GM10266 (cell line): ENCODE measurements around the gene MT1F.
A peak's percentile ranks its signal among the peaks of the same experiment; 100 is the strongest.

Experiments used
- DNase-seq: peaks from one replicate; pipeline ENCODE4 v3.0.0; 2012; ENCODE audit errors: extremely low spot score
- CTCF ChIP-seq: IDR thresholded peaks from 2 replicates; pipeline ENCODE4 v1.5.1; 2012; ENCODE audit warnings: mild to moderate bottlenecking, low read depth; ENCODE audit not compliant: control insufficient read depth, insufficient read depth; ENCODE audit errors: missing control alignments

The MT1F gene

GRCh38 chr16:56628486-56629350 lies 29.0 kb upstream of the MT1F start:
- TF ChIP-seq CTCF: no peak
- DNase-seq: no peak

GRCh38 chr16:56629531-56629930 lies 28.2 kb upstream of the MT1F start:
- no peak for TF ChIP-seq CTCF
- DNase-seq: no peak

- peak; percentile 83 for DNase-seq
- TF ChIP-seq CTCF: no peak
These were observed 27.6 kb upstream of the MT1F start for GRCh38 chr16:56630134-56630533.

GRCh38 chr16:56631197-56631596 lies 26.6 kb upstream of the MT1F start:
- TF ChIP-seq CTCF: no peak
- DNase-seq: no peak

- DNase-seq: no peak
- TF ChIP-seq CTCF: no peak
These were observed 26.0 kb upstream of the MT1F start for GRCh38 chr16:56631832-56632155.

GRCh38 chr16:56632156-56632847 lies 25.5 kb upstream of the MT1F start, which contains the start of gene MT1M:
MT1M (plus strand) TSS chr16:56632659; CDS start chr16:56632732, 73 bp downstream.
- no peak for DNase-seq

More at GRCh38 chr16:56632156-56632847, 25.5 kb upstream of the MT1F start, which contains the start of gene MT1M:
- TF ChIP-seq CTCF: no peak
